Fibroblast of villous mesenchyme (primary cell): Measurements from ENCODE around the gene ZFYVE28. TPM values are rescaled to one million over a fixed set of nuclear protein-coding genes. Genes with fewer than 3 reads are reported as not detected.

Experiments
- DNase-seq: peaks from one replicate; pipeline ENCODE4 v3.0.0-alpha.2; 2010; ENCODE audit warnings: low read depth
- H3K4me3 ChIP-seq: 2 replicates; pipeline ENCODE4 v1.5.1; 2011; ENCODE audit warnings: low read depth, mild to moderate bottlenecking, low read length
- total RNA-seq: library from RNA; depleted of rRNA; stranded (reverse); fragments of >200 nt; gene quantifications from 2 replicates; pipeline ENCODE4 v1.2.3, GENCODE V29; 2012
- TF ChIP-seq, protein P1 (sequence below): IDR thresholded peaks from 2 replicates; pipeline ENCODE4 v1.5.1; 2012; ENCODE audit warnings: low read depth, mild to moderate bottlenecking, low read length; ENCODE audit not compliant: insufficient read depth

The ZFYVE28 gene
- total RNA-seq, 1 donor, result 12.1 TPM

DNA sequence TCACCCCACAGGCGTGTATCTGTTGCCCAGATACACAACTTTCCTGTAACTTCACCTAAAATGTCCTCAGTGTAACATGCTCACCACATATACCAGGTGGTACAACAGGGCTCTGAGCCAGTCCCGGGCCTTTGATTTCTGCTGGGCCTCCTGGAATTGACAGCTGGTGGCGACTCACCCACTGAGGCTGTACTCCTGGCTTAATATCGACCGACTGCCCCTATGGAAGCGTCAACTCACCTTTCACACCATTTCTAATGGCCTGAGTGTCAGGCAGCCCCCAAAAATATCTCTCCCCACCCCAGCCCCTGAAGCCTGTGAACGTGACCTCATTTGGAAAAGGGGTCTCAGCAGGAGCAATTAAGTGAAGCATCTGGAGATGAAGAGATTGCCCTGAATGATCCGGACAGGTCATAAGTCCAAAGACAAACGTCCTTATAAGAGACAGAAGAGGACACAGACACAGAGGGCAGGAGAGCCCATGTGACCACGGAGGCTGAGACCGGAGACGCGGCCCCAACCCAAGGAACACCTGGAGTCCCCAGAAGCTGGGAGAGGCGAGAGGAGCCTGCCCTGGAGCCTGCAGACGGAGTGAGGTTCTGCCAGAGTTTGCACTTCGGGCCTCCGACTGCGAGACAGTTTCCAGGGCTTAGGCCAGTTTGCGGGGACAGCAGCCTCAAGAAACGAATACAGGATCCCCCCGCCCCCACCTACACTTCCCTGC is 144.0 kb downstream of the ZFYVE28 start:
- TF ChIP-seq, protein P1, sequence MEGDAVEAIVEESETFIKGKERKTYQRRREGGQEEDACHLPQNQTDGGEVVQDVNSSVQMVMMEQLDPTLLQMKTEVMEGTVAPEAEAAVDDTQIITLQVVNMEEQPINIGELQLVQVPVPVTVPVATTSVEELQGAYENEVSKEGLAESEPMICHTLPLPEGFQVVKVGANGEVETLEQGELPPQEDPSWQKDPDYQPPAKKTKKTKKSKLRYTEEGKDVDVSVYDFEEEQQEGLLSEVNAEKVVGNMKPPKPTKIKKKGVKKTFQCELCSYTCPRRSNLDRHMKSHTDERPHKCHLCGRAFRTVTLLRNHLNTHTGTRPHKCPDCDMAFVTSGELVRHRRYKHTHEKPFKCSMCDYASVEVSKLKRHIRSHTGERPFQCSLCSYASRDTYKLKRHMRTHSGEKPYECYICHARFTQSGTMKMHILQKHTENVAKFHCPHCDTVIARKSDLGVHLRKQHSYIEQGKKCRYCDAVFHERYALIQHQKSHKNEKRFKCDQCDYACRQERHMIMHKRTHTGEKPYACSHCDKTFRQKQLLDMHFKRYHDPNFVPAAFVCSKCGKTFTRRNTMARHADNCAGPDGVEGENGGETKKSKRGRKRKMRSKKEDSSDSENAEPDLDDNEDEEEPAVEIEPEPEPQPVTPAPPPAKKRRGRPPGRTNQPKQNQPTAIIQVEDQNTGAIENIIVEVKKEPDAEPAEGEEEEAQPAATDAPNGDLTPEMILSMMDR, result no peak
- no peak for DNase-seq
- no peak overlapping the region for H3K4me3 ChIP-seq

DNA sequence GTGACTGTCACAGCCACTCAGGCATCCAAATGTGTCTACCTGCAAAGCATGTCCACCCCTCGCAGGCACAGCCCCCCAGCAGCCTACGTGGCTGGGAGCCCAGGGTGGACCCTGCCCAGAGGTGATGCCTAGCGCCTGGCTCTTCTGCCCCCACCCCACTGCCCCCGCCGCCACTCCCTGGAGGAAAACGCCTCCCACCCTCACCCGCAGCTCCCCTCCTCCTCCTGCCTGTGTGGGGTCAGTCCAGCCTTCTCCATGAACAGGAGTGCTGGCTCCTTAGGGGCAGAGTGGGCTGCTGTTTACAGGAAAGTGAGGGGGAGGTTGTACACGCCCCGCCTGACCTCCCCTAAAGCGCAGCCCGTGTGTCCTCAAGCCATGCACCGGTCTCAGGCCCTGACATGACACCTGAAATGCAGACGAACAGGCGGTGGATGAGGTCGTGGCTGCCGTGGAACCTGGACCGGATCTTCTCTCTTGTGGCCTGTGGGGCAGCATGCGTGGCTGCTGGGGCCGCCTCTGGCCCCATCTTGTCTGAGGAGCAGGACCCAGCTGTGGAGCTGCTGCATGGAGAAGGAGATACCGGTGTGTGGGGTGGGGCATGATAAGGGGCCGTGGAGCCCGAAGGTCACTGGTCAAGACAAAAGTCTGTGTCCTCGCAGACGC is 144.7 kb downstream of the ZFYVE28 start:
- no peak overlapping the region for H3K4me3 ChIP-seq
- TF ChIP-seq, protein P1, result no peak
- DNase-seq, result no peak

DNA sequence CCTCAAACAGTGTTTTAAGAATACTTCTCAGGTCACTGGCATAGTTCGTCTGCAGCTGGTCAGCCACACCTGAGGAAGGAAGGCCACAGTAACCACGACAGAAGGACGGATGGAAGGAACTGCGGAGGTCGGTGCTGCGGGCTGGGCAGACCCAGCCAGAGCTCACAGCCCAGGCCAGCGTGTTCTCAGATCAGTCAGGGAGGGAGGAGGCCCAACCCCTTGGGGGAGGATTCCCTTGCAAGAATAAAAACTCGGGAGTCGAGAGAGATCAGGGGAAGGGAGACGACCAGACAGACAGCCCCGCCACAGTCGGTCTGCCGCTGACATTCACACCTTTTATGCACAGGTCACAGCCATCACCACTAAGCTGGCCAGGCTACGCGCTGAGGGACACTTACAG is 145.2 kb downstream of the ZFYVE28 start:
- H3K4me3 ChIP-seq, result no peak overlapping the region
- DNase-seq, result no peak
- TF ChIP-seq, protein P1, result no peak

DNA sequence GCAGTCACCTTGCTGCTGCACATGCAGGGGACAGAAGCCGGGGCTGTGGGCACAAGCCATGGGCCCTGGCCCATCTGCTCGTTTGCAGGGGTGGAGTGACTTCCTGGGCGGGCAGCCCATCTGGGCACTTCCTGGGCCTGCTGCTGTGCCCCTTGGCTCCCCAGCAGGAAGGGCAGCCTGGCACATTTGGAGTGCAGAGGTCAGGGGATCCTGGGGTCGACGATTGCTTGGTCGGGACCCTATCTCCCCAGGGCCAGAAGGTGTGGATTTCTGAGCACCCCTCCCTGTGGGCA is 145.7 kb downstream of the ZFYVE28 start:
- TF ChIP-seq, protein P1, result no peak

DNA sequence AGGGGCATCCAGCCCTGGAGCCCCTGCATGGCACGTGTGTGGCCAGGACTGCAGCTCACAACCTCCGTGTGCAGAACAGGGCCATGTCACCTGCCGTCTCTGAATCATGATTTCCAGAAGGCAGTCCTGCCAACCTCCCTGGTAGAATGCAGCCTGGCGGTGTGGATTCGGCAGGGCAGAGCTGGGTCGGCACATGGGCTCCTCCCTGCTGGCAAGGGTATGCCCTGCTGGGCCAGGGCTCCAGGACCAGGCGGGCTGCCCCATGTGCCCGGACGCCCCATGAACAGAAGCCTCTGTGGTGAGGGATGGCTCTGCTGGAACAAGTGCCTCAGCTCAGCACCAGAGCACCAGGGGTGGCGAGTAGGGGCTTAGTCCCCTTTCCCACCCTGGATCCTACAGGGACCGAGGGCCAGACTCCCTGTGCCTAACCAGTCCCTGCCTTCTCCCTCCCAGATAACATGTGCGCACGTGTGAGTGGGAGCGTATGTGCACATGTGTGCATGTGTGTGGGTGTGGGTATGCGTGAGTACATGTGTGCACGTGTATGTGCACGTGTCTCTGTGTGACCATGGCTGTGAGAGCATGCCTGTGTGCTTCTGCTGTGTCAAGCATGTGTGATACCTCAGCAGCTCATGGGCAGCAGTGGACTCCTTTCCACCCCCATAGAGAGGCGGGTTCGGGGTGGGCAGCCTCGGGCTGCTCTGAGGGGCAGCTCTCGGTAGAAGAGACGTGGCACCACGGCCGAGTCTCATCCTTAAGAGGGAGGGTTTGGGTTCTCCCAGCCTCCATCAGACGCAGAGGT is 146.2 kb downstream of the ZFYVE28 start:
- no peak overlapping the region for H3K4me3 ChIP-seq
- TF ChIP-seq, protein P1, result no peak
- DNase-seq, result no peak

More for the DNA sequence above, 145.7 kb downstream of the ZFYVE28 start:
- DNase-seq, result no peak
- H3K4me3 ChIP-seq, result no peak overlapping the region

DNA sequence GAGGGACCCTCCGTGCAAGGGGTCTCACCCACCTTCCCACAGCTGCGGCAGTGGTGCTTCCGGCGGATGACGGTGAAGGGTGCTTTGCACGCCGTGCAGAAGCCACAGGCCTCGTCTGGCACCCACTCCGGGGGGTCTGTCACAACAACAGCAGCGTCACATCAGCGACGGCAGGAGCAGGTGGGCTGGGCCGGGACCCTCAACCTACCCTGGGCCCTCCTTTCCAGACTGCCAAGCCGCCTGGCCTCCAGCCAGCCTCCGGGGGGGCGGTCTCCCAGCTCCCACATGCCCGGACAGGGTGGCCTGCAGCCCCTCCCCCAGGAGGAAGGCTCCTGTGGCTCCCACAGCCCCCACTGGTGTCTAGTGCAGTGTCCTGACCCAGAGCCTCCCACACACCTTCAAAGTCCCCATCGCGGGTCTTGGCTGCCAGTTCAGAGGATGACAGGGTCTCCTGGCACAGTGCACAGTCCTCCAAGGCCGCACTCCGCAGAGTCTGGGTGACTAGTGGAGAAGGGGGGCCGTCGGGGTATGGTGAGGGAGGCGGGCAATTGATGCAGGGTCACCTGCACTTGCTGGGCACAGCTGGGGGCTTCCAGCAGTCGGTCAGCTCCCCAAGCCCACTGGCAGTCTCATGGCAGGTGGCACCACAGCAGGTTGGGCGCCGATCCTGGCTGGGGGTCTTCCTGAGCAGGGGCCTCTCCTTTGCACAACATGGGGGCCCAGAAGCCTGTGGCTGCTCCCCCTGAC is 147.0 kb downstream of the ZFYVE28 start:
- H3K4me3 ChIP-seq, result no peak overlapping the region
- TF ChIP-seq, protein P1, result no peak
- DNase-seq, result no peak
